GM12892 (cell line): Measurements from ENCODE around the gene COX6B2.

Source experiments
- DNase-seq: peaks from one replicate; pipeline ENCODE4 v3.0.0; 2011; ENCODE audit not compliant: insufficient read length
- FAIRE-seq: peaks from 2 replicates; lab custom pipeline; 2011; peaks lifted over from hg19 to GRCh38; lab: Jason Lieb, UNC
- POLR2A ChIP-seq: IDR thresholded peaks from 2 replicates; pipeline ENCODE4 v1.6.1; 2011; ENCODE audit warnings: low read depth, low read length, control low read depth
- POLR2AphosphoS5 ChIP-seq: IDR thresholded peaks from 2 replicates; pipeline ENCODE4 v1.6.1; 2011; ENCODE audit warnings: low read depth, low read length, control low read depth
- TAF1 ChIP-seq: IDR thresholded peaks from 2 replicates; pipeline ENCODE4 v1.6.1; 2011; ENCODE audit warnings: low read depth, mild to moderate bottlenecking, control low read depth, low read length, borderline replicate concordance

The COX6B2 gene

DNA sequence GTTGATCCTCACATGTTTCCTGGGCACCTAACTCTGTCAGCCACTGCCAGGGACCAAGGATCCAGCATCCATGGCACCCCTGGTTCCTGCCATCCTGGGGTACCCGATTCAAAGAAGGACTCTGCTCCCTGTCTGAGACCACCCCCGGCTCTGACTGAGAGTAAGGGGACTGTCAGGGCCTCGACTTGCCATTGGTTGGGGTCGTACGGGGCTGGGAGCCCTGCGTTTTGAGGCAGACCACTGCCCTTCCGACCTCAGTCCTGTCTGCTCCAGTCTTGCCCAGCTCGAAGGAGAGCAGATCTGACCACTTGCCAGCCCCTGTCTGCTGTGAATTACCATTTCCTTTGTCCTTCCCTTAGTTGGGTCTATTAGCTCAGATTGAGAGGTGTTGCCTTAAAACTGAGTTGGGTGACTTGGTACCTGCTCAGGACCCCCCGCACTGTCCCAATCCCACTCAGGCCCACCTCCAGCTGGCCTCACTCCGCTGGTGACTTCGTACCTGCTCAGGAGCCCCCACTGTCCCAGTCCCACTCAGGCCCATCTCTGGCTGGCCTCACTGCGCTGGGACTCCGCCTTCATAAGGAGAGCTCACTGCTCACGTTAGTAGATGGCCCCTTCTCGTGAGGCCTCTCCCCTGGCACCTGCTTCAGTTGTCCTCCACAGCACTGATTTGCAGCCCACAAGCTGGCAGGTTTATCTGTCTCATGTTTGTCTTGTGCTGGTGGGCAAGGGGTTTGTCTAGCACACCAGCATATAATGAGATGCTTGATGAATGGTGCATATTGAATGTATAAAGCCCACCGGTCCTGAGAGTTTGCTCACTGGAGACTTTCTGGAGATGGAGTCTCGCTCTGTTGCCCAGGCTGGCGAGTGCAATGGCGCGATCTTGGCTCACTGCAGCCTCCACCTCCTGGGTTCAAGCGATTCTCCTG, 35.1 kb upstream of the COX6B2 start:
- DNase-seq = no peak
- TF ChIP-seq POLR2AphosphoS5 = peak; percentile 55
- TF ChIP-seq TAF1 = no peak
- no peak; the same call in none of the 2 replicates for TF ChIP-seq POLR2A
- FAIRE-seq = no peak

DNA sequence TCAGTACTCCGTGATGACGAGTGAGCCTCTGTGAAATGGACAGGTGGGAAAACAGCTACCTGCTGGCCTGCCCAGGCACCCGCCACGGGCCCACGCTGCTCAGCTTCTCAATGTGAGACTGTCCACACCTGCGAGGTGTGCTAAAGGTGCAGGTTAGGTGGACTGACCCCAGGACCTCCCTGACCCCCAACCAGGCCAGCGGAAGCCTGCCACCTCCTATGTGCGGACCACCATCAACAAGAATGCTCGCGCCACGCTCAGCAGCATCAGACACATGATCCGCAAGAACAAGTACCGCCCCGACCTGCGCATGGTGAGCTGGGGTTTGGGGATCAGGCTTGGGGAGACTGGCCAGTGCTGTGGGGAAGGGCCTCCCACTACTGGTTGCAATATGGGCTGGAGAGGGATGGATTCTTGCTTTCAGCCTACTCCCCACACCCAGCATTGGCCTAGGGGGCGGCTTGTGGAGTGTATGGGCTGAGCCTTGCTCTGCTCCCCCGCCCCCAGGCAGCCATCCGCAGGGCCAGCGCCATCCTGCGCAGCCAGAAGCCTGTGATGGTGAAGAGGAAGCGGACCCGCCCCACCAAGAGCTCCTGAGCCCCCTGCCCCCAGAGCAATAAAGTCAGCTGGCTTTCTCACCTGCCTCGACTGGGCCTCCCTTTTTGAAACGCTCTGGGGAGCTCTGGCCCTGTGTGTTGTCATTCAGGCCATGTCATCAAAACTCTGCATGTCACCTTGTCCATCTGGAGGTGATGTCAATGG, 33.4 kb upstream of the COX6B2 start:
- FAIRE-seq (no peak), DNase-seq (no peak)
- TF ChIP-seq POLR2AphosphoS5 = no peak
- no peak for TF ChIP-seq POLR2A

DNA sequence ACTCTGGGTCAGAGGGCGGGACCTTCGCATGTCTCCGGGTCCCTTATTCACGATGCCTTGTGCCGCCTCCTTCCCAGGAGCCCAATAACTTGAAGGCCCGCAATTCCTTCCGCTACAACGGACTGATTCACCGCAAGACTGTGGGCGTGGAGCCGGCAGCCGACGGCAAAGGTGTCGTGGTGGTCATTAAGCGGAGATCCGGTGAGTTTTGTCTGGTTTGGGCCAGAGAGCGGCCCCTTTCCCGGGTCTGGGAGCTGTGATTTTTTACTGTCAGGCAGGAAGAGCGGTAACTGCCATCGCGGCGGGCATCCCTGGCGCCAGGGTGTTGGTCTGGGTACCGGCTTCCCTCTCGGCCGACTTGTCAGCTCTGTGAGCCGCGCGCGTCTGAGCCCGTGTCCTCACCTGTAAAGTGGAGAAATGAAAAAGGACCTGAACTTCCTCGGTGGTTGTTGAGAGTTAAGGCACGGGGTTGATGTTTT, 32.0 kb upstream of the COX6B2 start:
- TF ChIP-seq POLR2AphosphoS5 = no peak
- TF ChIP-seq TAF1 = no peak
- no peak for TF ChIP-seq POLR2A
- DNase-seq (no peak), FAIRE-seq (no peak)

DNA sequence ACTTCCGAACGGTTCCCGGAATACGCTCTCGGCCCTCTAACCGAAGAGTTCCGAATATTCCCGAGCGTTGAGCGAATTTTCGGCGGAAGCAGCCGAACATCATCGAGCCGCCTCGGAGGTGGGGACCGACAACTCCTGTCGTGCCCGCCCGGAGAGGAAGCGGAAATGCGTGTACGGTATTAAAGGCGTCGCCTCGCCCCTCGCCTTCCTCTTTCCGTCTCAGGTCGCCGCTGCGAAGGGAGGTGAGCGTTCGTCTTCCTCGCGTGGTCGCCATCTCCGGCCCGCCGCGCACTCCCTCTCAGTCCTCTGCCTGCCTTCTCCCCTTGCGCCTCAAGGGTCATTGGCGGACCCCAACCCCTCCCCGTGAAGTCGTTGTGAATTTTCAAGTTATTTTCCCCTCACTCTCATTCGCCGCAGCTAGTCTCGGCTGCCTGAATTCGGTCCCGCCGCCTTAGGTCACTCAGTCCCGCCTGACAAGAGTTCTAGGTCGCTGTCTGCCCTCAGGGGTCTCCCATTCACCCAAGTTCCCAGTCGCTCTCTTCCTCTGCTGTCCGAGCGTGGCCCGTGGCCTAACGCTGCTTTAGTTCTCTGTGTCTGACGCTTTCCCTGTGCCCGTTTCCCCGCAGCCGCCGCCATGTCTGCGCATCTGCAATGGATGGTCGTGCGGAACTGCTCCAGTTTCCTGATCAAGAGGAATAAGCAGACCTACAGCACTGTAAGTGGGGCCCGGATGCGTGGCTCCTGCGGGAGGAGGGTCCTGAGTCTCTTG, 31.4 kb upstream of the COX6B2 start, which contains the start of gene RPL28:
Gene RPL28 (plus strand): TSS at position 209 of the 769 bp plus-strand sequence. CDS start 426 bp downstream, at position 635.
- TF ChIP-seq POLR2AphosphoS5 (peak; percentile 100), POLR2A (peak; percentile 100), TAF1 (peak; percentile 100)
- FAIRE-seq (peak; percentile 91), DNase-seq (peak; percentile 92)

DNA sequence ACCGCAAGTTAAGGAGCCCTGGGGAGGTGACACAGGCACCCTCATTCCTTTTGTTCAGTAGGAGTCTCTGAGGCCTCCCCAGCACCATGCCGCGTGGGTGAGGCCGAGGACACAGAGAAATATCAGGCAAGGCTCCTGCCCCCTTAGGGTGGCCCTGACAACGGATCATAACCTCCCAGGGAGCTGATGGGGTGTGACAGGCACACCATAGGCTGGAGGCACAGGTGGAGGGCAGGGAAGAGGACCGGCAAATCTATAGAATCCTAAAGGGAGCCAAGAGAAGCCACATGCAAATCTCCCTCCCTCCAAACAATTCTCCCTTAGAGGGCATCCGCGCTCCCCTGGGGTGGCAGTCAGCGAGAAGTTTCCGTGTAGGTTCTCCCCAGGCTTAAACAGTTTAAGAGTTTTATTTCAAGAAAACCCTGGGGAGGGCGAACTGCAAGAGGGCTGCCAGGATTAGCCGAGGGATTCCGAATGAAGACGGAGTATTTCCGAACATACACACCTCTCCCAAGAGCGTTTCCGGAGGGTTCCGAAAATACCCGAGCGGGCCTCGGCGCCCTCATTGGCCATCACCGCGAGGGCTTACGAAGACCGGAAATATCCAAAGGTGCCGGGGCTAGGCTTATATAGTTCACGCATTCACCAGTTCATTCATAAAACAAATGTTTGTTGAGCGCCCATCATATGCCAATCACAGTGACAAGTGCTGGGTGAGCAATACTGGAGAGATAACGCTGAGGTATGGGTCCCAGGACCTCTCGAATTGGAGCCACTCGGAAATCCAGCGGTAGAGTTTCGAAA, 30.6 kb upstream of the COX6B2 start:
- TF ChIP-seq POLR2A (no peak), POLR2AphosphoS5 (no peak), TAF1 (no peak)
- peak; percentile 80 for DNase-seq
- no peak for FAIRE-seq

DNA sequence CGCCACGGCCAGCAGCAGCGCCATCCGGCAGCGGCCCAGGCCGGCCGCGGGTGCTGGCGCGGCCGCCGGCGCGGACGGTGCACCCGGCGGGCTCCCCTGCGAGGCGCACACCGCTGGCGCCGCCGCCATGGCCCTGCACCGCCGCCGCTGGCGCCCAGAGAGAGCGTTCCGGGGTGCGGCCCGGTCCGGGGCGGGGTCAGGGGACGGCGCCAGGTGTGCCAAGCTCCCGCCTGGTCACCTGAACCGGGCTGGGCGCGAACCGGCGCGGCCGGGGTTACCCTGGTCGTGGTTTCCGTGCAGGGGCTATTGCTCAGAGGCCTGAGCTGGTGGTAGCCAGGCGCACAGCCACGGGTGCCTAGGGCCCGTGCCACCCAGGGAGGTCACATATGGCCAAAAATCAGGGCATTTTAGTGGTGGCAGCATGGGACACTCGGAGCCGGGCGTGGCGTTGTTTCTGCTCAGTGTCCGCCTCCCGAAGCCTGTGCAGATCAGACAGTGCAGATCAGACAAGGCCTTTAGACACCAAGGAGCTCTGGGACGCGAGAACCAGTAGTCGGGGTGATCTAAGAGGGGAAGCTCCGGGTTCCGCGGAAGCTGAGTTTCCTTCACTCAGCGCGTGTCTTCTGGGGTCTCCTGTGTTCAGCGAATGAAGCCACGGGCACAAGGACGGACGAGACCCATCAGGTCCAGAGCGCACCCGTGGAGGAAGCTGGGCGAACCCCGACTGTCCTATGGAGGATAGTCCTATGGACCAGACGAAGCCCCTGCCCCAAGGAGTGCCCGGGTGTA, 29.8 kb upstream of the COX6B2 start, which contains the start of gene TMEM238:
Gene TMEM238 (minus strand): TSS at position 162 of the 789 bp plus-strand sequence. CDS start 33 bp downstream, at position 129.
- FAIRE-seq (peak; percentile 65), DNase-seq (no peak)
- TF ChIP-seq POLR2AphosphoS5 (no peak), POLR2A (no peak)

DNA sequence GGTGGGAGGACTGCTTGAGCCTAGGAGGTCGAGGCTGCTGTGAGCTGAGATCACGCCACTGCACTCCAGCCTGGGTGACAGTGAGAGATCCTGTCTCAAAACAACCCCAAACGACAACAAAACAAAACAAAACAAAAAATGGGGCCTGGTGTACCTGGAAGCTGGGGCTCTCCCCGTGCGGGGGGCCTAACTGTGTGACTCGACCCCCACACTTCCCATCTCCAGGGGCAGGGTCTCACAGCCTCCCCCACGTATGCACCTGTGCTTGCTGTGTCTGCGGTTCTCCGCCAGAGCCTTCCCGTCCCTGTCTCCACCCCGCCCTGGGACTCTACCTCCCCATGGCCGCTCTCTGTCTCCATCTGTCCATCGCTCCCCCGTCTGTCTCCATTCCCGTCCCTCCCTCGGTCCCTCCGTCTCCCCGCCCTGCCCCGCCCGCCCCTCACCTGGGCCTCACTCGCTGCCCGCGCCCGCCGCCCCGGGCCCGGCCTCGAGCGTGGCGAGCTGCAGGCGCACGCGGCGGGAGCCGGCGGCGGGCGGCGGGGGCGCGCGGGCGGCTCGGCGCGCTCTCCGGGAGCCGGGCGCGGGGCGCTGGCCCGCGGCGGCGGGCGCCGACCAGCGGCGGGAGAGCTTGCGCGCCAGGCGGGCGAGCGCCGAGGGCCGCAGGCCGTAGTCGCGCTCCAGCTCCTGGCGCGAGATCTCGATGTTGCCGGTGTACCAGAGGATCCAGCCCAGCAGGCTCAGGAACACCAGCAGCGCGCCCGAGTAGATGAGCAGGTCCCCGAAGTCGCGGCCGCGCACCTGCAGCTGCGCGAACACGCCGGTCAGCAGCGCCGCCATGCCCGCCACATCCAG, 29.0 kb upstream of the COX6B2 start:
- peak; percentile 75 for DNase-seq
- peak; percentile 67 for FAIRE-seq
- peak; percentile 50; the same call in 1 of the 2 replicates for TF ChIP-seq POLR2A
- TF ChIP-seq TAF1 = no peak
- no peak for TF ChIP-seq POLR2AphosphoS5

DNA sequence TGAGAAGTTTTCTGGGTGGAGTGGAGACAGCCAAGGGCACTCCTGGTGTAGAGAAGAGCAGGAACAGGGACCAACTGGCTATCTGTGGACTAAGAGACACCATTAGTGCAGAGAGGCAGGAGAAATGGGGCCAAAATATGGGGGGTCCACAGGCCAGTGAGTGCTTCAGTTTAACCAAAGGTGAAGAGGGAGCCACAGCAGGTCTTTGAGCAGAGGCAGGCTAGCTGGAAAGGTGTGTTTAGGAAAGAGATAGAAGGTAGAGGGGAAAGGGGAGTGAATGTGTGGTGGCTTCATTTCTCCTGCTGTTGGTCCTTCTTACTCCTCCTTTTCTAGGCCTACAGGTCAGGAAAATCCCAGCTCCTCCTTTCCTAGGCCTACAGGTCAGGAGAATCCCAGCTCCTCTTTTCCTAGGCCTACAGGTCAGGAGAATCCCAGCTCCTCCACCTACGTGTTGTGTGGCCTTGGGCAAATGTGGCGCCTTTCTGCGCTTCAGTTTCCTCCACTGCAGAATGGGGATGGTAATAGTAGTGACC, 28.1 kb upstream of the COX6B2 start:
- DNase-seq = no peak
- TF ChIP-seq TAF1 (no peak), POLR2AphosphoS5 (no peak), POLR2A (no peak)
- FAIRE-seq = no peak

DNA sequence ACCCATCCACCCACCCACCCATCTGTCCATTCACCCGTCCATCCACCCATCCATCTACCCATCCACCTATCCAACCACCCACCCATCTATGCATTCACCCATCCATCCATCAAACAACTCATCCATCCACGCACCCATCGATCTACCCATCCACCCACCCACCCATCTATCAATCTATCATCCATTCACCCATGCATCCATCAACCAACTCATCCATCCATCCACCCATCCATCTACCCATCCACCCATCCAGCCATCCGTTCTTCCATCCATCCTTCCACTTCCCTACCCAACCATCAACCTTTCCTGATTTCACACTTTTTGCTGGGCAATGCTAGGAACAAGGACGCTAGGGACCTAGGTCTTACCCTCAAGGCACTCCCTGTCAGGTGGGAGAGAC, 27.5 kb upstream of the COX6B2 start:
- TF ChIP-seq TAF1 (no peak), POLR2AphosphoS5 (no peak), POLR2A (no peak)
- no peak for FAIRE-seq

More for the DNA sequence above, 27.5 kb upstream of the COX6B2 start:
- no peak for DNase-seq
